ENCODE measurements around the gene PTPRD.

Gene PTPRD

GRCh38 chr9:10032166-10032565, 580.6 kb downstream of the PTPRD start:
- no peak for DNase-seq (ENCODE audit: extremely low read depth, low read depth)
- no peak overlapping the region for H3K4me3 ChIP-seq (replicated peaks; ENCODE audit: low read depth, low read length)
- TF ChIP-seq, protein P1, sequence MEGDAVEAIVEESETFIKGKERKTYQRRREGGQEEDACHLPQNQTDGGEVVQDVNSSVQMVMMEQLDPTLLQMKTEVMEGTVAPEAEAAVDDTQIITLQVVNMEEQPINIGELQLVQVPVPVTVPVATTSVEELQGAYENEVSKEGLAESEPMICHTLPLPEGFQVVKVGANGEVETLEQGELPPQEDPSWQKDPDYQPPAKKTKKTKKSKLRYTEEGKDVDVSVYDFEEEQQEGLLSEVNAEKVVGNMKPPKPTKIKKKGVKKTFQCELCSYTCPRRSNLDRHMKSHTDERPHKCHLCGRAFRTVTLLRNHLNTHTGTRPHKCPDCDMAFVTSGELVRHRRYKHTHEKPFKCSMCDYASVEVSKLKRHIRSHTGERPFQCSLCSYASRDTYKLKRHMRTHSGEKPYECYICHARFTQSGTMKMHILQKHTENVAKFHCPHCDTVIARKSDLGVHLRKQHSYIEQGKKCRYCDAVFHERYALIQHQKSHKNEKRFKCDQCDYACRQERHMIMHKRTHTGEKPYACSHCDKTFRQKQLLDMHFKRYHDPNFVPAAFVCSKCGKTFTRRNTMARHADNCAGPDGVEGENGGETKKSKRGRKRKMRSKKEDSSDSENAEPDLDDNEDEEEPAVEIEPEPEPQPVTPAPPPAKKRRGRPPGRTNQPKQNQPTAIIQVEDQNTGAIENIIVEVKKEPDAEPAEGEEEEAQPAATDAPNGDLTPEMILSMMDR (IDR thresholded peaks at IDR 0.05; ENCODE audit: low read depth, low read length, missing control alignments) = no peak

GRCh38 chr9:10026443-10026984, 586.3 kb downstream of the PTPRD start:
- no peak for DNase-seq (ENCODE audit: extremely low read depth, low read depth)

DNA sequence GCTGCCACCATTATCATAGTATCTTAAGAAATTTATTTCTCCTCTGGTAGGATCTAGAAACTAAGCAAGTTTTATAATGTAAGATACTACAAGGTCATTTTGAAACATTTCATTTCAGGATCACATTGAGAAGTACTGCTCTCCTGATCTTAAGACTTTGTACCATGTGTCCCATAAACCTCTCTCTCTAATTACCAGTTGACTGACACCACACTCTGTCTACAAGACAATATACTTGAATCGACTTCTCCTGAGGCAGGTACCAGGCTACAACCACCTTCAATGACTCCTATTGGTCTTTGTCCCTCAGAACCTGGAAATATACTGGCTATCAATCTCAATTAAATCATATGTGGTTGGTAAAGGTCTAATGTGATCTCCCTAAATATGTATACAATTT, 597.0 kb downstream of the PTPRD start:
- H3K4me3 ChIP-seq (replicated peaks; ENCODE audit: low read depth, low read length) = no peak overlapping the region
- TF ChIP-seq, protein P1 (IDR thresholded peaks at IDR 0.05; ENCODE audit: low read depth, low read length, missing control alignments) = no peak
- DNase-seq (ENCODE audit: extremely low read depth, low read depth) = no peak

More at GRCh38 chr9:10026443-10026984, 586.3 kb downstream of the PTPRD start:
- TF ChIP-seq, protein P1 (IDR thresholded peaks at IDR 0.05; ENCODE audit: low read depth, low read length, missing control alignments) = no peak
- no peak overlapping the region for H3K4me3 ChIP-seq (replicated peaks; ENCODE audit: low read depth, low read length)

DNA sequence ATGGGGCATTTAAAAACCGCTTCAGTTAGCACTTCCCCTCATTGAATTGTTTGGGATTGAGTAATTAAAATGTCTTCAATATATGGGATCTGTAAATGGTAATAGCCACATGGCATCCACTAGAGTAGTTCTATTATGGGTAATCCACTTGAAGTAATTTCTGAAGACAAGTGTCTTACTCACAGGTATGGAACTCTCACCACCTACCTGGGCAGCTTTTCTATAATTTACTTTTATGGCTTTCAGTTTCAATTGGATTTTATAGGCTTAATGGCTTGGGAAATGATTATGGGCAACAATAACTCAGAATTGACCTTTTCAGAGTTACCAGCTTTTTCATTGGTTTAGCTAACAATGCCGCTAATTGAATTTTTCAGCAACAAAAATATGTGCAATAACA, 597.9 kb downstream of the PTPRD start:
- TF ChIP-seq, protein P1 (IDR thresholded peaks at IDR 0.05; ENCODE audit: low read depth, low read length, missing control alignments) = no peak
- no peak overlapping the region for H3K4me3 ChIP-seq (replicated peaks; ENCODE audit: low read depth, low read length)
- DNase-seq (ENCODE audit: extremely low read depth, low read depth) = no peak

GRCh38 chr9:10009401-10009800, 603.4 kb downstream of the PTPRD start:
- no peak overlapping the region for H3K4me3 ChIP-seq (replicated peaks; ENCODE audit: low read depth, low read length)
- DNase-seq (ENCODE audit: extremely low read depth, low read depth) = no peak
- TF ChIP-seq, protein P1 (IDR thresholded peaks at IDR 0.05; ENCODE audit: low read depth, low read length, missing control alignments) = no peak

DNA sequence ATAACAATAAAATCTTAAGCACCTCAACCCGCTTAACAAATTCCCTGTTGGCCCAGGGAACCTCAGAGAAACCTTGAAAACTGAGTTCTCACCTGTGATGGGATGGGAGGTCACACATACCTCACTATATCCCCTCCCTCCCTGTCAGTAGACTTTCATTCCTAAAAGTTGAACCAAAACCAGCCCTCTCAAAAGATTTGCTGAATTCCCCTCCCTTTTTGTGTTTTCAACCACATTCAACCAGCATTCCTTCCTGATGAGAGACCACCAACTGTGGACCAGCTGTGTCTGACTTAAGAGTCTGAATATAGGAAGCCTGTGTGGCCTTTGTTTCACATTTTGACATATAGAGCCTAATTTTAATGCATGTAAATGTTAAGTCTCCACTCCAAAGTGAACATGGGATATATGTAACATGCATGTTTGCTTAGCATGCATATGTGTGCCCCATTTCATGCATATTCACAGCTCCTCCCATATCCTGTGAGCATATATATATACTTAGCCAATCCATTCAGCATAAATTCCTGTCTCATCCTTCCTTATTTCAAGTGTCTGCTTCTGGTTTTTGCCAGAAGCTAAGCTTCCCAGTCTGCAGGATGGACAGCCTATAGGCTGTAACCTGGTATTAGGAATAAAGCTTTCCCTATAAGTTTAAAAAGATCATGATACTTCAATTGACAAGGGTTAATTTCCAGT, 604.6 kb downstream of the PTPRD start:
- TF ChIP-seq, protein P1 (IDR thresholded peaks at IDR 0.05; ENCODE audit: low read depth, low read length, missing control alignments) = no peak
- no peak for DNase-seq (ENCODE audit: extremely low read depth, low read depth)
- H3K4me3 ChIP-seq (replicated peaks; ENCODE audit: low read depth, low read length) = no peak overlapping the region
